Esophagus muscularis mucosa (tissue), 4 donors: ENCODE results near the gene SIAH3.

Experiments used
- EP300 ChIP-seq: sonication (generic); formaldehyde crosslinking; IDR thresholded peaks from one replicate; pipeline ENCODE4 v1.6.1; 2017; ENCODE audit warnings: antibody characterized with exemption
- POLR2A ChIP-seq: fragments of 450-650 bp; IDR thresholded peaks from one replicate; pipeline ENCODE4 v1.6.1; 2017; ENCODE audit warnings: antibody characterized with exemption, moderate library complexity, mild to moderate bottlenecking, low read depth
- TF ChIP-seq, protein P1 (sequence below), 3 experiments: fragments of 200-600 bp in 2 of 3; fragments of 450-650 bp in 1 of 3; sonication (generic) in 2 of 3; IDR thresholded peaks; one replicate each; pipeline ENCODE4 v1.5.1; 2017 to 2019; ENCODE audit warnings: antibody characterized with exemption in 3 of 3, mild to moderate bottlenecking in 2 of 3, moderate library complexity in 1 of 3

DNA sequence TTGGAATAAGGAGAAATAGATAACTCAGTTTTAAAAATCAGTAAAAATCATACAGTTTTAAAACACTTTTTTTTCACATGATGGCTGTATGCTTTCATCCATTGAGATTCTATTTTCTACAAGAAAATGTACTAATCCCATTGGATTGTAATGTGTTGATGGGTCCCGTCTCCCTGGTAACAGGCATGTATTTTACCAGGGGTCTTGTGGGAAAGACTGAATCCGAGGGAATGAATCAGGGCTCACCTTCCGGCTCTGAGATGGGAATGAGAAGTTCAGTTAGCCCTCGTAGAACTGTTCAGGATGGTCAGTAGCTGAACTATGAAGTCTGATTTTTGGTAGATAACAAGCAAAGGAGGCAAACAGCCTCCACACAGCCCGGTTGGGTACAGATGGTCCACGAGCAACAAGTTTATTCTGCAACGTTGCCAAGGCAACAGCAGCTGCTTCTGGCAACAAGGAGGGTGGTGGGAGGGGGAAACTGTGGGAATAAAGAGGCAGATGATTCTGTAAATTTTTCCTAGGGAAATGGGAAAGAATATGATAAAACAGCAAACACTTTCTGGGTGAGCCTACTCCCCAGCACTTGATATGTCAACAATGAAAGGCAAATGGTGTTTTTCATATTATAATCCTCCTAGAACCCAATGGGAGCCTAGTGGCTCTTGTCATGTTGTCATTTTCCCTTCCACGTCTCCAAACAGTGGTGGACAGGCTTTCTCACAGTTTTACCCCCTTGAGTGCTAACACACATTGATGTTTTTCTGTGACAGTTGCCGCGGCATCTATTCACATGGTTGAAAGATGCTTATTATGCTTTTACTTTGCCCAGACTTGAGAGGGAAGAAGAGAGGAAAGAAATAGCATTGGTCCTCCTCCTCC, 12.4 kb upstream of the SIAH3 start:
- TF ChIP-seq, protein P1, sequence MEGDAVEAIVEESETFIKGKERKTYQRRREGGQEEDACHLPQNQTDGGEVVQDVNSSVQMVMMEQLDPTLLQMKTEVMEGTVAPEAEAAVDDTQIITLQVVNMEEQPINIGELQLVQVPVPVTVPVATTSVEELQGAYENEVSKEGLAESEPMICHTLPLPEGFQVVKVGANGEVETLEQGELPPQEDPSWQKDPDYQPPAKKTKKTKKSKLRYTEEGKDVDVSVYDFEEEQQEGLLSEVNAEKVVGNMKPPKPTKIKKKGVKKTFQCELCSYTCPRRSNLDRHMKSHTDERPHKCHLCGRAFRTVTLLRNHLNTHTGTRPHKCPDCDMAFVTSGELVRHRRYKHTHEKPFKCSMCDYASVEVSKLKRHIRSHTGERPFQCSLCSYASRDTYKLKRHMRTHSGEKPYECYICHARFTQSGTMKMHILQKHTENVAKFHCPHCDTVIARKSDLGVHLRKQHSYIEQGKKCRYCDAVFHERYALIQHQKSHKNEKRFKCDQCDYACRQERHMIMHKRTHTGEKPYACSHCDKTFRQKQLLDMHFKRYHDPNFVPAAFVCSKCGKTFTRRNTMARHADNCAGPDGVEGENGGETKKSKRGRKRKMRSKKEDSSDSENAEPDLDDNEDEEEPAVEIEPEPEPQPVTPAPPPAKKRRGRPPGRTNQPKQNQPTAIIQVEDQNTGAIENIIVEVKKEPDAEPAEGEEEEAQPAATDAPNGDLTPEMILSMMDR (IDR thresholded peaks at IDR 0.05) = no peak
- TF ChIP-seq POLR2A (no peak), EP300 (no peak)
